Measurements from ENCODE around the gene TBL1Y.

Gene TBL1Y

GRCh38 chrY:7094365-7094764, 183.9 kb downstream of the TBL1Y start:
- H3K4me3 ChIP-seq (ENCODE audit: severe bottlenecking) = no peak overlapping the region
- DNase-seq (ENCODE audit: low spot score) (no peak), ATAC-seq (ENCODE audit: low read depth) (no peak)
- no peaks in the 10 kb centered on the region for H3K4me1 ChIP-seq (ENCODE audit: insufficient read depth, poor library complexity, severe bottlenecking)
- no peak overlapping the region for H3K27ac ChIP-seq (ENCODE audit: poor library complexity, severe bottlenecking)
- H3K9me3 ChIP-seq (ENCODE audit: severe bottlenecking) = no peaks in the 10 kb centered on the region
- TF ChIP-seq CTCF (IDR thresholded peaks at IDR 0.05; ENCODE audit: poor library complexity, severe bottlenecking) = no peak
- no peaks in the 10 kb centered on the region for H3K36me3 ChIP-seq (ENCODE audit: low read depth)
- H3K27me3 ChIP-seq (ENCODE audit: insufficient read depth, poor library complexity, severe bottlenecking) = no peaks in the 10 kb centered on the region

- H3K4me1 ChIP-seq (ENCODE audit: insufficient read depth, poor library complexity, severe bottlenecking) = no peaks in the 10 kb centered on the region
- no peak overlapping the region for H3K27ac ChIP-seq (ENCODE audit: poor library complexity, severe bottlenecking)
- DNase-seq (ENCODE audit: low spot score) = no peak
- no peak for ATAC-seq (ENCODE audit: low read depth)
- no peaks in the 10 kb centered on the region for H3K27me3 ChIP-seq (ENCODE audit: insufficient read depth, poor library complexity, severe bottlenecking)
- no peak overlapping the region for H3K4me3 ChIP-seq (ENCODE audit: severe bottlenecking)
- no peaks in the 10 kb centered on the region for H3K36me3 ChIP-seq (ENCODE audit: low read depth)
- no peaks in the 10 kb centered on the region for H3K9me3 ChIP-seq (ENCODE audit: severe bottlenecking)
- TF ChIP-seq CTCF (IDR thresholded peaks at IDR 0.05; ENCODE audit: poor library complexity, severe bottlenecking) = no peak
Measured at GRCh38 chrY:7097021-7097420, 186.5 kb downstream of the TBL1Y start.

GRCh38 chrY:7099742-7100141, 189.2 kb downstream of the TBL1Y start:
- H3K9me3 ChIP-seq (ENCODE audit: severe bottlenecking) = no peaks in the 10 kb centered on the region
- no peak overlapping the region for H3K4me3 ChIP-seq (ENCODE audit: severe bottlenecking)
- no peaks in the 10 kb centered on the region for H3K27me3 ChIP-seq (ENCODE audit: insufficient read depth, poor library complexity, severe bottlenecking)
- H3K4me1 ChIP-seq (ENCODE audit: insufficient read depth, poor library complexity, severe bottlenecking) = peaks cover 4% of the 10 kb centered on the region
- no peak overlapping the region for H3K27ac ChIP-seq (ENCODE audit: poor library complexity, severe bottlenecking)
- H3K36me3 ChIP-seq (ENCODE audit: low read depth) = no peaks in the 10 kb centered on the region
- no peak for DNase-seq (ENCODE audit: low spot score)
- ATAC-seq (ENCODE audit: low read depth) = 0 out of 3 replicates have a peak, but pooled peaks have one; percentile 51
- peak; percentile 31 for TF ChIP-seq CTCF (IDR thresholded peaks at IDR 0.05; ENCODE audit: poor library complexity, severe bottlenecking)

GRCh38 chrY:7102680-7103079, 192.2 kb downstream of the TBL1Y start:
- Histone ChIP-seq H3K9me3 (ENCODE audit: severe bottlenecking) (no peaks in the 10 kb centered on the region), H3K36me3 (ENCODE audit: low read depth) (no peaks in the 10 kb centered on the region), H3K4me1 (ENCODE audit: insufficient read depth, poor library complexity, severe bottlenecking) (peaks cover 18% of the 10 kb centered on the region), H3K27me3 (ENCODE audit: insufficient read depth, poor library complexity, severe bottlenecking) (no peaks in the 10 kb centered on the region), H3K4me3 (ENCODE audit: severe bottlenecking) (no peak overlapping the region), H3K27ac (ENCODE audit: poor library complexity, severe bottlenecking) (no peak overlapping the region)
- TF ChIP-seq CTCF (IDR thresholded peaks at IDR 0.05; ENCODE audit: poor library complexity, severe bottlenecking) = no peak
- ATAC-seq (ENCODE audit: low read depth) (no peak), DNase-seq (ENCODE audit: low spot score) (no peak)

- no peak for TF ChIP-seq CTCF (IDR thresholded peaks at IDR 0.05; ENCODE audit: poor library complexity, severe bottlenecking)
- Histone ChIP-seq H3K4me3 (ENCODE audit: severe bottlenecking) (no peak overlapping the region), H3K27me3 (ENCODE audit: insufficient read depth, poor library complexity, severe bottlenecking) (no peaks in the 10 kb centered on the region), H3K36me3 (ENCODE audit: low read depth) (no peaks in the 10 kb centered on the region), H3K9me3 (ENCODE audit: severe bottlenecking) (no peaks in the 10 kb centered on the region), H3K27ac (ENCODE audit: poor library complexity, severe bottlenecking) (peak overlapping the region; percentile 29), H3K4me1 (ENCODE audit: insufficient read depth, poor library complexity, severe bottlenecking) (peaks cover 27% of the 10 kb centered on the region)
- DNase-seq (ENCODE audit: low spot score) = no peak
- ATAC-seq (ENCODE audit: low read depth) = peak; percentile 75
Measured at GRCh38 chrY:7107179-7107578, 196.7 kb downstream of the TBL1Y start.
